H1 (cell line): ENCODE measurements around the gene GP1BB. TPM values are rescaled to one million over a fixed set of nuclear protein-coding genes. Genes with fewer than 3 reads are reported as not detected.

ENCODE experiments used
- CTCF ChIA-PET: fragments of 300-600 bp; sonication (Branson Sonifier 250); formaldehyde crosslinking; loops from one replicate; lab custom pipeline; 2021; ENCODE audit not compliant: partially characterized antibody; lab: Charles Lee
- POLR2A ChIA-PET: fragments of 300-600 bp; sonication (Branson Sonifier 250); formaldehyde crosslinking; loops from one replicate; lab custom pipeline; 2021; ENCODE audit warnings: inconsistent platforms; ENCODE audit not compliant: partially characterized antibody; lab: Charles Lee
- DNase-seq, 2 experiments: peaks; one replicate each; pipeline versions ENCODE4 v3.0.0 to v3.0.0-alpha.2; 2010 to 2022; ENCODE audit warnings: low spot score in 2 of 2, low read depth in 1 of 2, mixed read lengths in 1 of 2
- FAIRE-seq: peaks from 2 replicates; lab custom pipeline; 2011; peaks lifted over from hg19 to GRCh38; lab: Jason Lieb, UNC
- H2AFZ ChIP-seq: 2 replicates; pipeline ENCODE4 v1.8.1; 2012; ENCODE audit warnings: low read length, inconsistent platforms
- H2AK5ac ChIP-seq: 2 replicates; pipeline ENCODE4 v1.6.1; 2013; ENCODE audit warnings: low read depth, low read length
- H2BK120ac ChIP-seq: replicated peaks from 2 replicates; pipeline ENCODE3; 2013; ENCODE audit warnings: low read depth, low read length, inconsistent platforms
- H2BK12ac ChIP-seq: 2 replicates; pipeline ENCODE4 v1.6.1; 2013; ENCODE audit warnings: low read depth, low read length
- H2BK15ac ChIP-seq: 2 replicates; pipeline ENCODE4 v1.6.1; 2013; ENCODE audit warnings: low read length
- H2BK20ac ChIP-seq: 2 replicates; pipeline ENCODE4 v1.6.1; 2013; ENCODE audit warnings: low read length
- H2BK5ac ChIP-seq: 2 replicates; pipeline ENCODE4 v1.6.1; 2013; ENCODE audit warnings: low read depth, low read length
- H3K14ac ChIP-seq: 2 replicates; pipeline ENCODE4 v1.6.1; 2013; ENCODE audit warnings: inconsistent platforms; ENCODE audit not compliant: insufficient read length
- H3K18ac ChIP-seq: 2 replicates; pipeline ENCODE4 v1.6.1; 2013; ENCODE audit warnings: low read length; ENCODE audit errors: extremely low read depth
- H3K23ac ChIP-seq: 2 replicates; pipeline ENCODE4 v1.6.1; 2013; ENCODE audit warnings: inconsistent platforms; ENCODE audit not compliant: insufficient read length
- H3K23me2 ChIP-seq: 2 replicates; pipeline ENCODE4 v1.6.1; 2013; ENCODE audit warnings: low read depth, low read length
- H3K27ac ChIP-seq: 2 replicates; pipeline ENCODE4 v1.6.1; 2011; ENCODE audit warnings: low read depth, low read length, inconsistent platforms
- H3K27me3 ChIP-seq, 4 experiments: replicated peaks in 1 of 4; 1 replicate in 1 of 4; 2 replicates in 3 of 4; pipeline versions ENCODE4 v1.6.1 to v1.8.1; 2011 to 2013; ENCODE audit warnings: low read length in 3 of 4, mild to moderate bottlenecking in 3 of 4, inconsistent platforms in 2 of 4, mixed read lengths in 2 of 4, moderate library complexity in 1 of 4; ENCODE audit not compliant: control insufficient read depth in 3 of 4, insufficient read depth in 3 of 4; ENCODE audit errors: extremely low read depth in 1 of 4
- H3K36me3 ChIP-seq, 4 experiments: 2 replicates each; pipeline versions ENCODE4 v1.6.1 to v1.8.1; 2011 to 2013; ENCODE audit warnings: mild to moderate bottlenecking in 4 of 4, low read length in 3 of 4, moderate library complexity in 2 of 4, control low read depth in 1 of 4, inconsistent platforms in 1 of 4; ENCODE audit not compliant: insufficient read depth in 4 of 4, control insufficient read depth in 2 of 4
- H3K4ac ChIP-seq: replicated peaks from 2 replicates; pipeline ENCODE3; 2013; ENCODE audit warnings: low read length, low read depth, mixed read lengths, inconsistent platforms; ENCODE audit not compliant: insufficient read length
- H3K4me1 ChIP-seq, 4 experiments: replicated peaks in 1 of 4; 1 replicate in 1 of 4; 2 replicates in 3 of 4; pipeline versions ENCODE4 v1.6.1 to v1.8.1; 2011 to 2013; ENCODE audit warnings: low read length in 3 of 4, inconsistent platforms in 2 of 4, mixed read lengths in 1 of 4; ENCODE audit not compliant: insufficient read depth in 4 of 4, control insufficient read depth in 3 of 4
- H3K4me2 ChIP-seq, 2 experiments: 2 replicates each; pipeline versions ENCODE4 v1.6.1 to v1.8.1; 2011 to 2013; ENCODE audit warnings: low read depth in 2 of 2, low read length in 2 of 2, control low read depth in 1 of 2, inconsistent platforms in 1 of 2, mild to moderate bottlenecking in 1 of 2; ENCODE audit not compliant: insufficient read depth in 1 of 2
- H3K4me3 ChIP-seq, 4 experiments: fragments of 200-600, 300-600 bp in 1 of 4; sonication (generic), shearing (Covaris generic), sonication (Bioruptor Twin) in 1 of 4; 2 replicates each; pipeline versions ENCODE4 v1.5.1 to v1.8.1; 2011 to 2016; ENCODE audit warnings: low read length in 4 of 4, low read depth in 3 of 4, control low read depth in 2 of 4, inconsistent platforms in 2 of 4, mild to moderate bottlenecking in 2 of 4, mixed read lengths in 1 of 4, moderate library complexity in 1 of 4; ENCODE audit not compliant: insufficient read depth in 2 of 4; ENCODE audit errors: extremely low read depth in 1 of 4
- H3K56ac ChIP-seq: replicated peaks from 2 replicates; pipeline ENCODE3; 2013; ENCODE audit warnings: low read depth, mild to moderate bottlenecking, mixed read lengths, low read length, inconsistent platforms; ENCODE audit not compliant: insufficient read length
- H3K79me1 ChIP-seq: 2 replicates; pipeline ENCODE4 v1.6.1; 2013; ENCODE audit warnings: low read depth, low read length, control low read depth
- H3K79me2 ChIP-seq, 2 experiments: 2 replicates each; pipeline versions ENCODE4 v1.6.1 to v1.8.1; 2012 to 2013; ENCODE audit warnings: low read length in 2 of 2, mild to moderate bottlenecking in 2 of 2, inconsistent platforms in 1 of 2; ENCODE audit not compliant: insufficient read depth in 2 of 2, control insufficient read depth in 1 of 2
- H3K9ac ChIP-seq, 4 experiments: replicated peaks in 1 of 4; 1 replicate in 1 of 4; 2 replicates in 3 of 4; pipeline versions ENCODE4 v1.6.1 to v1.8.1; 2011 to 2013; ENCODE audit warnings: low read depth in 3 of 4, low read length in 3 of 4, control low read depth in 2 of 4, mild to moderate bottlenecking in 2 of 4, moderate library complexity in 2 of 4, inconsistent platforms in 1 of 4; ENCODE audit errors: extremely low read depth in 1 of 4
- H3K9me3 ChIP-seq, 2 experiments: 2 replicates each; pipeline versions ENCODE4 v1.6.1 to v1.8.1; 2012 to 2013; ENCODE audit warnings: mild to moderate bottlenecking in 2 of 2, moderate library complexity in 2 of 2, control low read depth in 1 of 2, inconsistent platforms in 1 of 2, low read depth in 1 of 2, low read length in 1 of 2, mixed read lengths in 1 of 2; ENCODE audit not compliant: insufficient read depth in 2 of 2
- H4K20me1 ChIP-seq, 2 experiments: replicated peaks in 1 of 2; 2 replicates each; pipeline versions ENCODE3 to v1.8.1; 2011 to 2013; ENCODE audit warnings: inconsistent platforms in 2 of 2, low read length in 2 of 2, mild to moderate bottlenecking in 1 of 2; ENCODE audit not compliant: insufficient read depth in 2 of 2, control insufficient read depth in 1 of 2
- H4K5ac ChIP-seq: 2 replicates; pipeline ENCODE4 v1.6.1; 2013; ENCODE audit warnings: low read length, low read depth, mixed read lengths, inconsistent platforms; ENCODE audit not compliant: insufficient read length
- H4K8ac ChIP-seq: 2 replicates; pipeline ENCODE4 v1.8.0; 2013; ENCODE audit warnings: mild to moderate bottlenecking, moderate library complexity, low read length, inconsistent platforms; ENCODE audit not compliant: insufficient read depth; ENCODE audit errors: extremely low read depth
- H4K91ac ChIP-seq: replicated peaks from 2 replicates; pipeline ENCODE3; 2013; ENCODE audit warnings: low read length, mixed read lengths, inconsistent platforms; ENCODE audit not compliant: insufficient read length
- CBX8 ChIP-seq: fragments of 300-800, 300-1000 bp; sonication (generic); IDR thresholded peaks from 2 replicates; pipeline ENCODE4 v1.7.1; 2016; ENCODE audit warnings: low read depth, low read length, borderline replicate concordance
- E2F6 ChIP-seq: IDR thresholded peaks from 2 replicates; pipeline ENCODE4 v1.6.1; 2012; ENCODE audit warnings: inconsistent platforms
- FOSL1 ChIP-seq: IDR thresholded peaks from 2 replicates; pipeline ENCODE4 v1.6.1; 2011; ENCODE audit warnings: mild to moderate bottlenecking, low read depth, low read length, moderate library complexity; ENCODE audit not compliant: insufficient read depth
- GABPA ChIP-seq: IDR thresholded peaks from 2 replicates; pipeline ENCODE4 v1.6.1; 2011; ENCODE audit warnings: mild to moderate bottlenecking, low read length, moderate library complexity, borderline replicate concordance; ENCODE audit not compliant: insufficient read depth
- NRF1 ChIP-seq: IDR thresholded peaks from 2 replicates; pipeline ENCODE4 v1.6.1; 2011; ENCODE audit warnings: mild to moderate bottlenecking, low read depth, low read length, improper control_type of control experiment
- RNF2 ChIP-seq: fragments of 200-900, 300-1000 bp; sonication (generic); IDR thresholded peaks from 2 replicates; pipeline ENCODE4 v1.7.1; 2016; ENCODE audit warnings: borderline replicate concordance, low read depth, mild to moderate bottlenecking, antibody characterized with exemption, low read length; ENCODE audit not compliant: poor library complexity, severe bottlenecking; ENCODE audit errors: missing control alignments
- RXRA ChIP-seq: IDR thresholded peaks from 2 replicates; pipeline ENCODE4 v1.6.1; 2011; ENCODE audit warnings: low read depth, mild to moderate bottlenecking, low read length, moderate library complexity; ENCODE audit not compliant: insufficient read depth
- SIN3A ChIP-seq, 2 experiments: IDR thresholded peaks in 1 of 2; conservative IDR thresholded peaks in 1 of 2; 2 replicates each; pipeline ENCODE4 v1.6.1; 2011 to 2012; ENCODE audit warnings: low read length in 2 of 2, improper control_type of control experiment in 1 of 2, low read depth in 1 of 2, mild to moderate bottlenecking in 1 of 2
- YY1 ChIP-seq: IDR thresholded peaks from 2 replicates; pipeline ENCODE4 v1.6.1; 2011; ENCODE audit warnings: low read depth, mild to moderate bottlenecking, low read length
- WGBS, 2 experiments: shearing (Covaris generic) in 1 of 2; methylation state at CpG; one replicate each; pipeline versions ENCODE4 v1.1.6 to v1.1.7; 2013 to 2015; ENCODE audit warnings: low lambda C conversion rate in 2 of 2, mixed read lengths in 2 of 2, inconsistent platforms in 1 of 2, low coverage in 1 of 2, missing lambda C conversion rate in 1 of 2; ENCODE audit not compliant: insufficient replicate concordance in 2 of 2, insufficient coverage in 1 of 2, insufficient read length in 1 of 2; ENCODE audit errors: extremely low coverage in 1 of 2, missing lambda C conversion rate in 1 of 2; 5-methylcytosine and 5-hydroxymethylcytosine counted together
- polyA plus RNA-seq, 7 experiments: library from polyadenylated mRNA; depleted of rRNA in 3 of 7; stranded (reverse) in 5 of 7; unstranded in 2 of 7; fragments of >200 nt in 5 of 7; fragments of 200-250 nt in 2 of 7; gene quantifications; 1 replicate in 5 of 7; 2 replicates in 1 of 7; 4 replicates in 1 of 7; pipeline versions ENCODE4 v1.2.1 to v1.2.3, GENCODE V29; 2011 to 2013; ENCODE audit warnings: missing spikeins in 2 of 7, mixed read lengths in 2 of 7
- total RNA-seq: library from RNA; stranded (reverse); fragmentation: NEBNext Ultra II Directional; extraction: Animal tissue kit (Norgen Biotek cat#: 25700); gene quantifications from 2 replicates; pipeline ENCODE4 v1.2.1, GENCODE V29; 2021
- TF ChIP-seq, protein P1 (sequence below): IDR thresholded peaks from 2 replicates; pipeline ENCODE4 v1.6.1; 2011; ENCODE audit warnings: low read depth, mild to moderate bottlenecking, low read length; ENCODE audit not compliant: insufficient read depth

GP1BB gene
- total and polyA plus RNA-seq, 2 of the 8 experiments (the other 6 are each of a cell fraction or from before 2014, with no cell fraction given): 0.36 TPM; not detected in 1

- Histone ChIP-seq H3K4me2 (no peak overlapping the region), H3K4me3 (no peak overlapping the region), H2AFZ (no peak overlapping the region), H2AK5ac (no peak overlapping the region), H3K18ac (no peak overlapping the region), H3K9ac (no peak overlapping the region), H3K4ac (no peak overlapping the region), H3K27me3 (peaks cover 0 to 1% (median 0%) of the 10 kb centered on the region in 4 experiments; a peak in 4 of 7 replicates), H4K8ac (no peak overlapping the region), H3K36me3 (no peaks in the 10 kb centered on the region), H3K56ac (no peak overlapping the region), H2BK12ac (no peak overlapping the region), H3K79me2 (no peaks in the 10 kb centered on the region), H4K5ac (no peak overlapping the region), H3K27ac (no peak overlapping the region), H3K23ac (no peak overlapping the region), H4K20me1 (peaks cover 0 to 1% of the 10 kb centered on the region in 2 experiments), H3K79me1 (no peaks in the 10 kb centered on the region), H3K23me2 (no peaks in the 10 kb centered on the region; the same call in 1 of the 2 replicates), H2BK20ac (no peak overlapping the region), H2BK5ac (no peak overlapping the region), H3K14ac (no peak overlapping the region), H2BK15ac (no peak overlapping the region), H3K4me1 (peaks cover 0 to 10% (median under 1%) of the 10 kb centered on the region in 4 experiments; a peak in 2 of 7 replicates), H3K9me3 (no peaks in the 10 kb centered on the region), H4K91ac (no peak overlapping the region), H2BK120ac (no peak overlapping the region)
- ChIA-PET POLR2A (no interaction called here), CTCF (interaction anchor here (1.2 to 16.5 kb wide), 6 partner anchors 10 to 213 kb away, joined by 3 to 168 read pairs (median 10); partner anchors contain the start of gene GP1BB)
- 87% methylated on average over 11 of the region's 13 CpGs; no CpG with 5 or more reads in 1 of the 2 experiments for WGBS, 2 experiments
- FAIRE-seq (no peak), DNase-seq (no peak)
- TF ChIP-seq RXRA (no peak), FOSL1 (no peak), SIN3A (conservative IDR thresholded peaks at IDR 0.05 in 1 of 2, IDR thresholded peaks at IDR 0.05 in 1 of 2; ENCODE audit: low read depth in 1 of 2, low read length in 2 of 2) (no peak), NRF1 (no peak), CBX8 (no peak), E2F6 (no peak), YY1 (no peak), GABPA (no peak), RNF2 (no peak)
- TF ChIP-seq, protein P1, sequence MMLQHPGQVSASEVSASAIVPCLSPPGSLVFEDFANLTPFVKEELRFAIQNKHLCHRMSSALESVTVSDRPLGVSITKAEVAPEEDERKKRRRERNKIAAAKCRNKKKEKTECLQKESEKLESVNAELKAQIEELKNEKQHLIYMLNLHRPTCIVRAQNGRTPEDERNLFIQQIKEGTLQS: no peak
Measured at GRCh38 chr22:19744350-19745006, 21.1 kb downstream of the GP1BB start.
